Chondrocyte (in vitro differentiated cells): ENCODE data around the gene RAB21. TPM values are rescaled to one million over a fixed set of nuclear protein-coding genes. Genes with fewer than 3 reads are reported as not detected.
"Not testable (repeated sequence)": the region's sequence is repeated elsewhere in the genome, so short reads cannot be mapped to it uniquely, and the experiment has no call there.

Experiments used
- DNase-seq: peaks from one replicate; pipeline ENCODE4 v3.0.0; 2021; ENCODE audit warnings: mixed read lengths, low spot score
- H3K27ac Mint-ChIP-seq: one replicate; pipeline ENCODE4 v1.8.0; 2021; ENCODE audit warnings: mild to moderate bottlenecking, moderate library complexity, mixed read lengths; ENCODE audit not compliant: unreplicated experiment
- H3K27me3 Mint-ChIP-seq: 2 replicates; pipeline ENCODE4 v1.8.0; 2021; ENCODE audit warnings: low read depth, mixed read lengths
- H3K36me3 Mint-ChIP-seq: 2 replicates; pipeline ENCODE4 v1.8.0; 2021; ENCODE audit warnings: low read depth, mixed read lengths
- H3K4me1 Mint-ChIP-seq: 2 replicates; pipeline ENCODE4 v1.8.0; 2021; ENCODE audit warnings: low read depth, mild to moderate bottlenecking, mixed read lengths
- H3K4me3 Mint-ChIP-seq: one replicate; pipeline ENCODE4 v1.8.0; 2021; ENCODE audit warnings: mild to moderate bottlenecking, moderate library complexity, mixed read lengths; ENCODE audit not compliant: unreplicated experiment
- H3K9me3 Mint-ChIP-seq: 2 replicates; pipeline ENCODE4 v1.8.0; 2021; ENCODE audit warnings: low read depth, mixed read lengths
- total RNA-seq: library from RNA; stranded (reverse); gene quantifications from 3 replicates; pipeline ENCODE4 v1.2.1, GENCODE V29; 2021
- TF ChIP-seq, protein P1 (sequence below): fragments of 200-600 bp; sonication (generic); IDR thresholded peaks from 2 replicates; pipeline ENCODE4 v1.5.0; 2021; ENCODE audit warnings: antibody characterized with exemption, mild to moderate bottlenecking, moderate library complexity

RAB21 gene
- total RNA-seq, 1 donor from 2014 or later, result 77.1 TPM

- DNase-seq, result no peak
- Mint-ChIP-seq H3K9me3 (peaks cover 4% of the 10 kb centered on the region), H3K4me1 (no peaks in the 10 kb centered on the region), H3K4me3 (no peak overlapping the region), H3K36me3 (no peaks in the 10 kb centered on the region), H3K27ac (no peak overlapping the region), H3K27me3 (no peaks in the 10 kb centered on the region)
- TF ChIP-seq, protein P1, sequence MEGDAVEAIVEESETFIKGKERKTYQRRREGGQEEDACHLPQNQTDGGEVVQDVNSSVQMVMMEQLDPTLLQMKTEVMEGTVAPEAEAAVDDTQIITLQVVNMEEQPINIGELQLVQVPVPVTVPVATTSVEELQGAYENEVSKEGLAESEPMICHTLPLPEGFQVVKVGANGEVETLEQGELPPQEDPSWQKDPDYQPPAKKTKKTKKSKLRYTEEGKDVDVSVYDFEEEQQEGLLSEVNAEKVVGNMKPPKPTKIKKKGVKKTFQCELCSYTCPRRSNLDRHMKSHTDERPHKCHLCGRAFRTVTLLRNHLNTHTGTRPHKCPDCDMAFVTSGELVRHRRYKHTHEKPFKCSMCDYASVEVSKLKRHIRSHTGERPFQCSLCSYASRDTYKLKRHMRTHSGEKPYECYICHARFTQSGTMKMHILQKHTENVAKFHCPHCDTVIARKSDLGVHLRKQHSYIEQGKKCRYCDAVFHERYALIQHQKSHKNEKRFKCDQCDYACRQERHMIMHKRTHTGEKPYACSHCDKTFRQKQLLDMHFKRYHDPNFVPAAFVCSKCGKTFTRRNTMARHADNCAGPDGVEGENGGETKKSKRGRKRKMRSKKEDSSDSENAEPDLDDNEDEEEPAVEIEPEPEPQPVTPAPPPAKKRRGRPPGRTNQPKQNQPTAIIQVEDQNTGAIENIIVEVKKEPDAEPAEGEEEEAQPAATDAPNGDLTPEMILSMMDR, result no peak
These were observed 42.9 kb downstream of the RAB21 start for GRCh38 chr12:71797531-71797930.

GRCh38 chr12:71799106-71799505 is 44.4 kb downstream of the RAB21 start:
- TF ChIP-seq, protein P1, result no peak
- Mint-ChIP-seq H3K36me3 (no peaks in the 10 kb centered on the region), H3K27ac (no peak overlapping the region), H3K4me1 (no peaks in the 10 kb centered on the region), H3K9me3 (peaks cover 4% of the 10 kb centered on the region), H3K27me3 (no peaks in the 10 kb centered on the region), H3K4me3 (no peak overlapping the region)
- no peak for DNase-seq

DNA sequence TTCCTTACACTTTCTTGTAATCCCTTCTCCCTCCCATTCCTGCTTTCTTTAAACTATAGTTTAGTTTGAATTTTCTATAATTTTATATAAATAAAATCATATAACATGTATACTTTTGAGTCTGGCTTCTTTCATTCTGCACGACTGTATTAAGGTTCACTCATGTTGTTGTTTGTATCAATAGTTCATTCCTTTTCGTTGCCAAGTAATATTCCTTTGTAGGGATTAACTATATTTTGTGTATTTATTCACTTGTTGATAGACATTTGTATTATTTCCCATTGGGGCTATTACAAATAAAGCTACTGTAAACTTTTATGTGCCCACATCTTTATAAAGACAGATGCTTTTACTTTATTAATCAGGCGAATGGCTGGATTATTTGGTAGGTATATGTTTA is 45.5 kb downstream of the RAB21 start:
- no peak for DNase-seq
- TF ChIP-seq, protein P1, result no peak
- peaks cover 4% of the 10 kb centered on the region for H3K9me3 Mint-ChIP-seq
- peaks cover 3% of the 10 kb centered on the region for H3K27me3 Mint-ChIP-seq
- H3K4me3 Mint-ChIP-seq, result no peak overlapping the region
- H3K36me3 Mint-ChIP-seq, result no peaks in the 10 kb centered on the region
- no peak overlapping the region for H3K27ac Mint-ChIP-seq
- H3K4me1 Mint-ChIP-seq, result no peaks in the 10 kb centered on the region

- Mint-ChIP-seq H3K4me1 (no peaks in the 10 kb centered on the region), H3K27me3 (peaks cover 27% of the 10 kb centered on the region), H3K4me3 (no peak overlapping the region), H3K27ac (no peak overlapping the region), H3K36me3 (no peaks in the 10 kb centered on the region), H3K9me3 (peaks cover 4% of the 10 kb centered on the region)
- DNase-seq, result no peak
- TF ChIP-seq, protein P1, result no peak
These were observed 49.8 kb downstream of the RAB21 start for GRCh38 chr12:71804505-71804904.

DNA sequence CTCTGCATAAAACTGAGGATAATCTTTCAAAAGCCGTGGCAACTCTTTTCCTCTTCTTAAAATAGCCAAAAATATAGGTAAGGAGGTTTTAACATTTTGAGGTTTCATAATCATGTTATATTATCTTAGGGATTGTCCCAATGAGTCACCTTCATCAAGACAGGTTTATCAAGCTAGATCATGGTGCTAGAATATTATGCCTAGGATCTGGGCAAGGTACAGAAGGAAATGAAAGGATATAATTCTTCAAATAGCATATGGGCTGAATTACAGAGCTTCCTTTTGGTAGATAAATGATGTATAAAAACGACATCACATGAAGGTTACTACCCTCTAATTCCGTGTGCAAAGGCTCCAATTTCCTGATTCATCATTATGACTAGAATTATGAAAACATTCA is 56.3 kb downstream of the RAB21 start:
- no peak for DNase-seq
- TF ChIP-seq, protein P1, result no peak
- Mint-ChIP-seq H3K36me3 (no peaks in the 10 kb centered on the region), H3K9me3 (no peaks in the 10 kb centered on the region), H3K4me1 (no peaks in the 10 kb centered on the region), H3K4me3 (no peak overlapping the region), H3K27ac (no peak overlapping the region), H3K27me3 (peaks cover 53% of the 10 kb centered on the region)

DNA sequence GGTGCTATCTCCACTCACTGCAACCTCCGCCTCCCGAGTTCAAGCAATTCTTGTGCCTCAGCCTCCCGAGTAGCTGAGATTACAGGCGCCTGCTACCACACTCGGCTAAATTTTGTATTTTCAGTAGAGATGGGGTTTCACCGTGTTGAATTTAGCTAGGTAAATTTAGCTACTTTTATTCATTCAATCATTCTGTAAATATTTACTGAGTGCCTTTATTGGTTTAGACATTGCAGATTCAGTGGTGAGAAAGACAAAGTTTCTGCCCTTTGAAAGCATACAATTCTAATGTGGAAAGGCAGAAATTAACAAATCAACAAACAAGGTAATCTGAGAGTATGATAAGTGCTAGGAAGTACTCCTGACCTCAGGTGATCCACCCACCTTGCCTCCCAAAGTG is 60.6 kb downstream of the RAB21 start:
- not testable (repeated sequence) for H3K9me3 Mint-ChIP-seq, H3K4me1 Mint-ChIP-seq, H3K27ac Mint-ChIP-seq, H3K36me3 Mint-ChIP-seq, H3K4me3 Mint-ChIP-seq, DNase-seq
- H3K27me3 Mint-ChIP-seq, result peaks cover 32% of the 10 kb centered on the region

DNA sequence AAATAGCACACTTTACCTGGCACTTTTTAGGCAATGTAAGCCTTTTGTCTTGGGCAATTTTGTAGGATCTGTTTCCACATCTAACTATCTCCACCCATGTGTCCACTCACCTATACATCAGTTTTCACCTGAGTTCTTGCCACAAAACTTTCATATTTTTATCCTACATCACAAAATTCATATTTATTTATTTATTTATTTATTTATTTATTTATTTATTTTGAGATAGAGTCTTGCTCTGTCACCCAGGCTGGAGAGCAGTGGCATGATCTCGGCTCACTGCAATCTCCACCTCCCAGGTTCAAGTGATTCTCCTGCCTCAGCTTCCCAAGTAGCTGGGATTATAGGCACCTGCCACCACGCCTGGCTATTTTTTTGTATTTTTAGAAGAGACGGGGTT is 67.4 kb downstream of the RAB21 start:
- H3K4me1 Mint-ChIP-seq, H3K27me3 Mint-ChIP-seq, H3K9me3 Mint-ChIP-seq, H3K36me3 Mint-ChIP-seq, H3K27ac Mint-ChIP-seq, DNase-seq, H3K4me3 Mint-ChIP-seq: not testable (repeated sequence)
